Stimulated activated naive CD8-positive, alpha-beta T cell treated with anti-CD3 and anti-CD28 coated beads, Interleukin-15, amount 100 ng/mL, for 72 hours (primary cell): Measurements from ENCODE around the gene FCAR.
"Not testable (repeated sequence)": the region's sequence is repeated elsewhere in the genome, so short reads cannot be mapped to it uniquely, and the experiment has no call there.

Experiments used
- ATAC-seq: fragments of 150-1000 bp; cut with Tn5 transposase; 2 replicates; pipeline ENCODE4 v1.10.0; 2021; ENCODE audit warnings: mild to moderate bottlenecking, moderate library complexity
- DNase-seq, 2 donors: peaks; one replicate each; pipeline ENCODE4 v3.0.0; 2021 to 2022
- H3K27ac Mint-ChIP-seq, 2 donors: one replicate each; pipeline ENCODE4 v1.8.0; 2022; ENCODE audit warnings: mild to moderate bottlenecking in 2 of 2, mixed read lengths in 2 of 2, moderate library complexity in 2 of 2
- H3K27me3 Mint-ChIP-seq: one replicate; pipeline ENCODE4 v1.8.0; 2022; ENCODE audit warnings: mixed read lengths
- H3K4me1 Mint-ChIP-seq: one replicate; pipeline ENCODE4 v1.8.0; 2022; ENCODE audit warnings: mild to moderate bottlenecking, mixed read lengths
- H3K4me3 Mint-ChIP-seq, 2 donors: one replicate each; pipeline ENCODE4 v1.8.0; 2022; ENCODE audit warnings: mild to moderate bottlenecking in 2 of 2, mixed read lengths in 2 of 2, moderate library complexity in 1 of 2
- H3K9me3 Mint-ChIP-seq, 2 donors: one replicate each; pipeline ENCODE4 v1.8.0; 2022; ENCODE audit warnings: mixed read lengths in 2 of 2

The FCAR gene

DNA sequence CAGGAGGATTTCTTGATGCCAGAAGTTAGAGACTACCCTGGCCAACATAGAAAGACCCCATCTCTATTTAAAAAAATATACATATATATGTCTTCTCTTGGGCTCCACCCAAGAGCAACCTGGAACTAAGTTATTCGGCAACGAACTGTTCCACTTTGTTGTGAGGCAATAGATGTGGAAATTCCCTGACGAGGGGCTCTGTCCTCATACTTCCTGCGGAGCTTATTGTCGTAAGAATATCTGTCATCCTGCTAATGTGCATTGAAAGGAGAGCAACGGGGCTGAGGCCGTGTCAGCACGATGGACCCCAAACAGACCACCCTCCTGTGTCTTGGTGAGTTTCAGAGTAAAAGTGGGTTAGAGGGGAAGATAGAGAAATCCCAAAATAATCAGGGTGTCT is at the start of gene FCAR:
Gene FCAR, plus strand, starts transcription at position 246 of the 400 bp plus-strand sequence. Its CDS starts 55 bp downstream, at position 301.
- peaks cover 10% of the 10 kb centered on the region for H3K27me3 Mint-ChIP-seq
- no peak for ATAC-seq
- DNase-seq, result no peak
- no peaks in the 10 kb centered on the region for H3K4me1 Mint-ChIP-seq
- no peak within 1 kb of the TSS for H3K27ac Mint-ChIP-seq
- H3K4me3 Mint-ChIP-seq, result no peak within 1 kb of the TSS
- no peaks in the 10 kb centered on the region for H3K9me3 Mint-ChIP-seq

DNA sequence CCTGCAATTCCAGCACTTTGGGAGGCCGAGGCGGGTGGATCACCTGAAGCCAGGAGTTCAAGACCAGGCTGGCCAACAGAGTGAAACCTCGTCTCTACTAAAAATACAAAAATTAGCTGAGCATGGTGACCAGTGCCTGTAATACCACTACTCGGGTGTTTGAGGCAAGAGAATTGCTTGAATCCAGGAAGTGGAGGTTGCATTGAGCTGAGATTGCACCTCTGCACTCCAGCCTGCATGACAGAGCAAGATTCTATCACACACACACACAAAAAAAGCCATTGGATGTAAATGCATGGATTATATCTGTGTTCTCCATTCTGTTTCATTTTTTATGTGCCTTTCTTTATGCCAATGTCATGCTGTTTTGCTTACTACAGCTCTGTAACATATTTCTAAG is 49.6 kb upstream of the FCAR start:
- peaks cover 38% of the 10 kb centered on the region for H3K27me3 Mint-ChIP-seq
- H3K9me3 Mint-ChIP-seq, ATAC-seq, H3K27ac Mint-ChIP-seq, H3K4me1 Mint-ChIP-seq, DNase-seq, H3K4me3 Mint-ChIP-seq: not testable (repeated sequence)

DNA sequence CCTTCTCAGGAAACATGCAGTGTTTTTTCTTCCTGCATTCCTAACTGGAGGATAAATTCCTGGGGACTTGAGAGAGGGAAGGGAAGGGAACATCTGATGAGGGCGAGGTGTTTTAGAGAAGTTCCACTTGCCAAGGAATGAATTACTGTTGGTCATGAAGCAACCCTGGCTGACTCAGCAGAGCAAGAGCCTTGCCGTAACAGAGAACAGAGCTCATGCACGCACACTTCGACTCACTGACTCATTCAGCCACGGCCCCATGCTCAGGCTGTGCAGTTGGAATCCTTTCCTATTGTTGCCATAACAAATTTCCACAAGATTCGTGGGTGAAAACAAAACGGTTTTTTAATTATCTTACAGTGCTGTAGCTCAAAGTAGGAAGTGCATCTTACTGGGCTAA is 48.7 kb upstream of the FCAR start:
- ATAC-seq, result not testable (repeated sequence)

DNA sequence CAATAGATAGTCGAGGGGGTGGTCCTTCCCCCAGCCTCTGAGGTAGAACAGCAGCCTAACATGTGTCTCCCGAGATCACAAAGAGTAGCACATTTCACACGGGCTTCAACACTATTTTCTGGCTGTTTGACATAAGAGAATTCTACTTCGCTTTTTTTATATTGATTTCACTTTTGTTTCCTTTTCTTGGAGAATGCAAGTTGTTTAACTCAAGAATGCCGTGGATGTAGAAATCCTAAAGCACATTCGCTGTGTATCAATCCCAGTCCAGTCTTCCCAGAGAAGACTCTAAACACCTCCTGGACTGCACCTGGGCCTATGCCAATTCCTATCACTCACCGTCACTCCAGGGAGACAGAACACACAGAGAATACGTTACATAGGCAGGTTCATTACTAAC is 46.0 kb upstream of the FCAR start:
- not testable (repeated sequence) for H3K9me3 Mint-ChIP-seq, ATAC-seq, DNase-seq, H3K27ac Mint-ChIP-seq, H3K4me3 Mint-ChIP-seq, H3K4me1 Mint-ChIP-seq
- H3K27me3 Mint-ChIP-seq, result peaks cover 36% of the 10 kb centered on the region

More for the DNA sequence above, 48.7 kb upstream of the FCAR start:
- DNase-seq, H3K27ac Mint-ChIP-seq, H3K4me1 Mint-ChIP-seq, H3K4me3 Mint-ChIP-seq, H3K9me3 Mint-ChIP-seq: not testable (repeated sequence)
- peaks cover 40% of the 10 kb centered on the region for H3K27me3 Mint-ChIP-seq

DNA sequence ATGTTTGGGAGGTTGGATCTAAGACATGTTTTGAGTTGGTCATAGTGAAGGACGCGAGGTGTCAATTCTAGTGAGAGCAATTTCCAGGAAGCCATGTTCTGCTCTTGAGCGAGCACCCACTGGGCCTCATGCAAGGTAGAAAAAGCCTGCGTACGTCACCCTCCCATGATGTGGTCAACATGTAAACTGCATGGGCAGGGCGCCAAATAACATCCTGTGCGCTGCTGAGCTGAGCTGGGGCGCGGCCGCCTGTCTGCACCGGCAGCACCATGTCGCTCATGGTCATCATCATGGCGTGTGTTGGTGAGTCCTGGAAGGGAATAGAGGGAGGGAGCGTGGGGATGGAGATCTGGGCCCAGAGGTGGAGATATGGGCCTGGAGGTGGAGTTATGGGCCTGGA is 41.5 kb upstream of the FCAR start, which contains the start of gene KIR2DS4:
Gene KIR2DS4, plus strand, starts transcription at position 181 of the 400 bp plus-strand sequence.
- peaks cover 16% of the 10 kb centered on the region for H3K27me3 Mint-ChIP-seq
- not testable (repeated sequence) for H3K9me3 Mint-ChIP-seq, ATAC-seq, DNase-seq, H3K4me3 Mint-ChIP-seq, H3K4me1 Mint-ChIP-seq, H3K27ac Mint-ChIP-seq

DNA sequence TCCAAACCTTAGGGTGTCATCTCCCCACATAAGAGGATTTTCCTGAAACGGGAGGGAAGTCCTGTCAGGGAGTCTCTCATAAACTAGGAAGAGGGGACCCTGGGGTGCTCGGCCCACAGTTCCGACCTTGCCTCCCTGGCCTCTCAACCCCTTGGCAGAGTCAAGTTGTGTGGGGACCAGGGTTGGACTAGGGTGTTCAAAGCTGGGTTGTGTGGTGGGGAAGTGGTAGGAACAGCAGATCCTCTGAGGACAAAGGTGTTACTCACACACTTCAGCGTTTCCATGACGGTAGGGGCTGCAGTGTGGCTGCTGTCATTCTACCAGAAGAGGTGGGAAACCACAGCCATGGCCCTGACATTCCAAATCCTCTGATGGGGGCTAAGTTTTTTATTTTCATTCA is 38.9 kb upstream of the FCAR start:
- not testable (repeated sequence) for H3K4me1 Mint-ChIP-seq, H3K4me3 Mint-ChIP-seq, H3K9me3 Mint-ChIP-seq, H3K27ac Mint-ChIP-seq, DNase-seq, H3K27me3 Mint-ChIP-seq, ATAC-seq

DNA sequence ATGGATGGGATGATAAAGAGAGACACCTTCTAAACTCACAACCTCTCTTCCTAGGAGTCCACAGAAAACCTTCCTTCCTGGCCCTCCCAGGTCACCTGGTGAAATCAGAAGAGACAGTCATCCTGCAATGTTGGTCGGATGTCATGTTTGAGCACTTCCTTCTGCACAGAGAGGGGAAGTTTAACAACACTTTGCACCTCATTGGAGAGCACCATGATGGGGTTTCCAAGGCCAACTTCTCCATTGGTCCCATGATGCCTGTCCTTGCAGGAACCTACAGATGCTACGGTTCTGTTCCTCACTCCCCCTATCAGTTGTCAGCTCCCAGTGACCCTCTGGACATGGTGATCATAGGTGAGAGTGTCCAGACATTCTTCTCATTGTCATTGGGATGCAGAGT is 36.5 kb upstream of the FCAR start:
- H3K27ac Mint-ChIP-seq, ATAC-seq, H3K27me3 Mint-ChIP-seq, H3K4me3 Mint-ChIP-seq, H3K4me1 Mint-ChIP-seq, H3K9me3 Mint-ChIP-seq, DNase-seq: not testable (repeated sequence)

DNA sequence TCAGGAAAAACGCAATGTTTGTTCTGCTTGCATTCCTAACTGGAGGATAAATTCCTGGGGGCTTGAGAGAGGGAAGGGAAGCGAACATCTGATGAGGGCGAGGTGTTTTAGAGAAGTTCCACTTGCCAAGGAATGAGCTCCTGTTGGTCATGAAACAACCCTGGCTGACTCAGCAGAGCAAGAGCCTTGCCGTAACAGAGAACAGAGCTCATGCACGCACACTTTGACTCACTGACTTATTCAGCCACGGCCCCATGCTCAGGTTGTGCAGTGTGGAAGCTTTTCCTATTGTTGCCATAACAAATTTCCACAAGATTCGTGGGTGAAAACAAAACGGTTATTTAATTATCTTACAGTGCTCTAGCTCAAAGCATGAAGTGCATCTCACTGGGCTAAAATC is 30.9 kb upstream of the FCAR start:
- DNase-seq, H3K27ac Mint-ChIP-seq, ATAC-seq, H3K4me1 Mint-ChIP-seq, H3K4me3 Mint-ChIP-seq: not testable (repeated sequence)
- Mint-ChIP-seq H3K27me3 (peaks cover 12% of the 10 kb centered on the region), H3K9me3 (peaks cover 0 to 24% of the 10 kb centered on the region in 2 donors)

DNA sequence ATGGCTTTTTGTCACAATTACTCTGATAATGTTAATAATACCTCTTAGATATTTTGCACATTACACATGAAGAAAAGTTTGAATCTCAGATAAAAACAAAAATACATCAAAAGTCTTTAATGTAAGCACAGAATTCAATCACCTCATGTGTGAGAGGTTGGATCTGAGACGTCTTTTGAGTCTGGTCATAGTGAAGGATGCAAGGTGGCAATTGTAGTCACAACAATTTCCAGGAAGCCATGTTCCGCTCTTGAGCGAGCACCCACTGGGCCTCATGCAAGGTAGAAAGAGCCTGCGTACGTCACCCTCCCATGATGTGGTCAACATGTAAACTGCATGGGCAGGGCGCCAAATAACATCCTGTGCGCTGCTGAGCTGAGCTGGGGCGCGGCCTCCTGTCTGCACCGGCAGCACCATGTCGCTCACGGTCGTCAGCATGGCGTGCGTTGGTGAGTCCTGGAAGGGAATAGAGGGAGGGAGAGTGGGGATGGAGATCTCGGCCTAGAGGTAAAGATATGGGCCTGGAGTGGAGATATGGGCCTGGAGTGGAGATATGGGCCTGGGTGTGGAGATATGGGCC is 23.9 kb upstream of the FCAR start, which contains the start of gene KIR3DL2:
Gene KIR3DL2, plus strand, starts transcription at position 383 of the 580 bp plus-strand sequence. Its CDS starts 33 bp downstream, at position 416.
- Mint-ChIP-seq H3K9me3 (peaks cover 0 to 24% of the 10 kb centered on the region in 2 donors), H3K27me3 (peaks cover 31% of the 10 kb centered on the region)
- DNase-seq, H3K27ac Mint-ChIP-seq, H3K4me3 Mint-ChIP-seq, ATAC-seq, H3K4me1 Mint-ChIP-seq: not testable (repeated sequence)

DNA sequence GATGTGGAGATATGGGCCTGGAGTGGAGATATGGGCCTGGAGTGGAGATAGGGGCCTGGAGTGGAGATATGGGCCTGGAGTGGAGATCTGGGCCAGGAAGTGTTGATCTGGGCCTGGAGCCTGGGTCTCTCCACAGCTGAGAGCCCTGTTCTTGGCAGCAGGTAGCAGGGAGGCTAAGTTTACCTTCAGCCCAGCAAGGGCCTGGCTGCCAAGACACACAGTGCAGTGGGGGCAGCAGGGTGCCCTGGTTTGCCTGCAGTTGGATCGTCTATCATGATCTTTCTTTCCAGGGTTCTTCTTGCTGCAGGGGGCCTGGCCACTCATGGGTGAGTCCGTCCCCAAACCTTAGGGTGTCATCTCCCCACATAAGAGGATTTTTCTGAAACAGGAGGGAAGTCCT is 23.1 kb upstream of the FCAR start:
- H3K4me1 Mint-ChIP-seq, result no peaks in the 10 kb centered on the region
- H3K9me3 Mint-ChIP-seq, result peaks cover 0 to 20% of the 10 kb centered on the region in 2 donors
- no peak for DNase-seq
- no peak for ATAC-seq
- H3K27ac Mint-ChIP-seq, result no peak overlapping the region
- H3K27me3 Mint-ChIP-seq, result peaks cover 31% of the 10 kb centered on the region
- H3K4me3 Mint-ChIP-seq, result no peak overlapping the region

DNA sequence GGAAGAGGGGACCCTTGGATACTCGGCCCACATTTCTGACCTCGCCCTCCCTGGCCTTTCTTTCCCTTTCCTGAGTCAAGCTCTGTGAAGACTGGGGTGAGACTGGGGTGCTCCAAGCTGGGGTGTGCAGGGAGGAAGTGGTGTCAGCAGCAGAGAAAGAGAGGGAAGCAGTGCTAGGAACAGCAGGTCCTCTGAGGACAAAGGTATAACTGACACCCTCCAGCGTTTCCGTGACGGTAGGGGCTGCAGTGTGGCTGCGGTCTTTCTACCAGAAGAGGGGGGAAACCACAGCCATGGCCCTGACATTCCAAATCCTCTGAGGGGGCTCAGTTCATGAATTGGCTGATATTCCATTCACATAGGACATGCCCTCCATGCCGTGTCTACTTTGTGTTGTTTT is 22.7 kb upstream of the FCAR start:
- no peaks in the 10 kb centered on the region for H3K4me1 Mint-ChIP-seq
- DNase-seq (no peak), ATAC-seq (no peak)
- no peak overlapping the region for H3K27ac Mint-ChIP-seq
- peaks cover 0 to 16% of the 10 kb centered on the region in 2 donors for H3K9me3 Mint-ChIP-seq
- peaks cover 31% of the 10 kb centered on the region for H3K27me3 Mint-ChIP-seq
- no peak overlapping the region for H3K4me3 Mint-ChIP-seq

DNA sequence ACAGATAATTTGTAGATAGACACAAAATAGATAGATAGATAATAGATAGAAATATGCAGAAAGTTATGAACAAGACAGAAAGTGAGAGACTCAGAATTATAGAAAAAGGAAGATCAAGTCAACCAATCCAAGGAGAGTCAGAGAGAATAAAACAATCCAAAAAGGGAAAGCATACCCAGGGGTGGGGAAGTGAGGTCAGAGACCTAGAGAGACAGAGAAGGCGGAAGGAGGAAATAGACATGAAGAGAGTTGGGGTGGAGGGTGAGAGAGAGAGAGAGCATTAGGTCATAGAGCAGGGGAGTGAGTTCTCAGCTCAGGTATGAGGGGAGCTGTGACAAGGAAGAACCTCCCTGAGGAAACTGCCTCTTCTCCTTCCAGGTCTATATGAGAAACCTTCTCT is 18.8 kb upstream of the FCAR start:
- not testable (repeated sequence) for DNase-seq, ATAC-seq, H3K27ac Mint-ChIP-seq, H3K9me3 Mint-ChIP-seq, H3K4me3 Mint-ChIP-seq, H3K4me1 Mint-ChIP-seq
- peaks cover 27% of the 10 kb centered on the region for H3K27me3 Mint-ChIP-seq

DNA sequence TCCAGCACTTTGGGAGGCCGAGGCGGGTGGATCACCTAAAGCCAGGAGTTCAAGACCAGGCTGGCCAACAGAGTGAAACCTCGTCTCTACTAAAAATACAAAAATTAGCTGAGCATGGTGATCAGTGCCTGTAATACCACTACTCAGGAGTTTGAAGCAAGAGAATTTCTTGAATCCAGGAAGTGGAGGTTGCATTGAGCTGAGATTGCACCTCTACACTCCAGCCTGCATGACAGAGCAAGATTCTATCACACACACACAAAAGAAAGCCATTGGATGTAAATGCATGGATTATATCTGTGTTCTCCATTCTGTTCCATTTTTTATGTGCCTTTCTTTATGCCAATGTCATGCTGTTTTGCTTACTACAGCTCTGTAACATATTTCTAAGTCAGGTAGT is 15.6 kb upstream of the FCAR start:
- H3K4me1 Mint-ChIP-seq, ATAC-seq, DNase-seq, H3K27ac Mint-ChIP-seq, H3K4me3 Mint-ChIP-seq: not testable (repeated sequence)
- Mint-ChIP-seq H3K9me3 (peaks cover 0 to 13% of the 10 kb centered on the region in 2 donors), H3K27me3 (peaks cover 24% of the 10 kb centered on the region)

DNA sequence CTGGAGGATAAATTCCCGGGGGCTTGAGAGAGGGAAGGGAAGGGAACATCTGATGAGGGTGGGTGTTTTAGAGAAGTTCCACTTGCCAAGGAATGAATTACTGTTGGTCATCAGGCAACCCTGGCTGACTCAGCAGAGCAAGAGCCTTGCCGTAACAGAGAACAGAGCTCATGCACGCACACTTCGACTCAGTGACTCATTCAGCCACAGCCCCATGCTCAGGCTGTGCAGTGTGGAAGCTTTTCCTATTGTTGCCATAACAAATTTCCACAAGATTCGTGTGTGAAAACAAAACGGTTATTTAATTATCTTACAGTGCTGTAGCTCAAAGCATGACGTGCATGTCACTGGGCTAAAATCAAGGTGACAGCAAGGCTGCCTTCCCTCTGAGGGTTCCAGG is 14.6 kb upstream of the FCAR start:
- not testable (repeated sequence) for H3K4me1 Mint-ChIP-seq, H3K4me3 Mint-ChIP-seq, ATAC-seq, DNase-seq, H3K27ac Mint-ChIP-seq
- Mint-ChIP-seq H3K27me3 (peaks cover 20% of the 10 kb centered on the region), H3K9me3 (peaks cover 0 to 13% of the 10 kb centered on the region in 2 donors)

DNA sequence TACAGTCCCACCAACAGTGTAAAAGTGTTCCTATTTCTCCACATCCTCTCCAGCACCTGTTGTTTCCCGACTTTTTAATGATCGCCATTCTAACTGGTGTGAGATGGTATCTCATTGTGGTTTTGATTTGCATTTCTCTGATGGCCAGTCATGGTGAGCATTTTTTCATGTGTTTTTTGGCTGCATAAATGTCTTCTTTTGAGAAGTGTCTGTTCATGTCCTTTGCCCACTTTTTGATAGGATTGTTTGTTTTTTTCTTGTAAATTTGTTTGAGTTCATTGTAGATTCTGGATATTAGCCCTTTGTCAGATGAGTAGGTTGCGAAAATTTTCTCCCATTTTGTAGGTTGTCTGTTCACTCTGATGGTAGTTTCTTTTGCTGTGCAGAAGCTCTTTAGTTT is 10.6 kb upstream of the FCAR start:
- not testable (repeated sequence) for H3K27ac Mint-ChIP-seq, H3K4me3 Mint-ChIP-seq, ATAC-seq, H3K4me1 Mint-ChIP-seq, DNase-seq
- H3K9me3 Mint-ChIP-seq, result peaks cover 0 to 13% of the 10 kb centered on the region in 2 donors
- peaks cover 44% of the 10 kb centered on the region for H3K27me3 Mint-ChIP-seq

DNA sequence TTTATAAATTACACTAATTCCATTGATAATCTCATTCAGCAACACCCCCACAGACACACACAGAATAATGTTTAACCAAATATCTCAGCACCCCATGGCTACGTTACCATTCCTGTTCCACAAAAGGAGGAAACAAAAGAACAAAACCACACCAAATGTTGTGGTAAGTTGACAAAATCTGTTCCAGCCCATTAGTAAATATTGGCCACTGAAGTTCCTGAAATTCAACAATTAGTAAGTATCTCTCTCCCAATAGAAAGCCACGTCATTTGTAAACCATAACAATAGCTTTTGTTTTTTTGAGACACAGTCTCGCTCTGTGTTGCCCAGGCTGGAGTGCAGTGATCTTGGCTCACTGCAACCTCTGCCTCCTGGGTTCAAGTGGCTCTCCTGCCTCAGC is 2.3 kb upstream of the FCAR start:
- Mint-ChIP-seq H3K4me3 (no peak overlapping the region), H3K27ac (no peak overlapping the region), H3K4me1 (no peaks in the 10 kb centered on the region), H3K9me3 (no peaks in the 10 kb centered on the region), H3K27me3 (peaks cover 9% of the 10 kb centered on the region)
- no peak for DNase-seq
- ATAC-seq, result no peak

DNA sequence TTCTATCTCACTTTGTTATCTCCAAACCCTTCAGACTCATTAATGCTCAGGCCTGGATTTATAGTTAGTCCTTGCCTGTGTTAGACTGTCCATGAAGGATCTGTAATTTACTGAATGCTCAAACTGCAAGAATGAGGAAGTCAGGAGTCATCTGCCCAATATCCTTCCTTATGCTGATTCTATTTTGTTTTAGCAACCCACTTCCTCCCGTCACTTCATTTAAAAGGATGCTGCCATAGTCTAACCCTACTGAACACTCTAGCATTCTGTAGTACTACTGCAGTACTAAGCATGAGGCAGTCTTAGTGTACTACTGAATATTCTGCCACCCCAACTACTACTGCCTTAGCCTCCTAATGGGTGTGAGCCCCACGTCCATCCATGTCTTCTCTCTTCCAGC is 1.5 kb downstream of the FCAR start:
- Mint-ChIP-seq H3K4me1 (no peaks in the 10 kb centered on the region), H3K27me3 (peaks cover 23% of the 10 kb centered on the region), H3K27ac (no peak overlapping the region), H3K4me3 (no peak overlapping the region), H3K9me3 (no peaks in the 10 kb centered on the region)
- ATAC-seq (no peak), DNase-seq (no peak)
